Skeletal muscle satellite cell (primary cell): Measurements from ENCODE around the gene URGCP.
"Not testable (repeated sequence)": the region's sequence is repeated elsewhere in the genome, so short reads cannot be mapped to it uniquely, and the experiment has no call there.

Source experiments
- H3K27me3 ChIP-seq: 2 replicates; pipeline ENCODE4 v1.7.0; 2013; ENCODE audit warnings: low read length; ENCODE audit not compliant: control insufficient read depth, insufficient read depth
- H3K36me3 ChIP-seq: 2 replicates; pipeline ENCODE4 v1.7.0; 2013; ENCODE audit warnings: mild to moderate bottlenecking, control low read depth, low read length; ENCODE audit not compliant: insufficient read depth
- H3K4me1 ChIP-seq: 2 replicates; pipeline ENCODE4 v1.7.0; 2013; ENCODE audit warnings: low read length; ENCODE audit not compliant: control insufficient read depth, insufficient read depth
- H3K4me2 ChIP-seq: 2 replicates; pipeline ENCODE4 v1.7.0; 2013; ENCODE audit warnings: mild to moderate bottlenecking, low read length
- H3K4me3 ChIP-seq: 2 replicates; pipeline ENCODE4 v1.7.0; 2013; ENCODE audit warnings: low read length
- H3K9ac ChIP-seq: 2 replicates; pipeline ENCODE4 v1.7.0; 2013; ENCODE audit warnings: mild to moderate bottlenecking, low read depth, low read length, moderate library complexity
- H3K9me3 ChIP-seq: replicated peaks from 2 replicates; pipeline ENCODE4 v1.7.0; 2013; ENCODE audit warnings: mild to moderate bottlenecking, control low read depth, low read length

URGCP gene

DNA sequence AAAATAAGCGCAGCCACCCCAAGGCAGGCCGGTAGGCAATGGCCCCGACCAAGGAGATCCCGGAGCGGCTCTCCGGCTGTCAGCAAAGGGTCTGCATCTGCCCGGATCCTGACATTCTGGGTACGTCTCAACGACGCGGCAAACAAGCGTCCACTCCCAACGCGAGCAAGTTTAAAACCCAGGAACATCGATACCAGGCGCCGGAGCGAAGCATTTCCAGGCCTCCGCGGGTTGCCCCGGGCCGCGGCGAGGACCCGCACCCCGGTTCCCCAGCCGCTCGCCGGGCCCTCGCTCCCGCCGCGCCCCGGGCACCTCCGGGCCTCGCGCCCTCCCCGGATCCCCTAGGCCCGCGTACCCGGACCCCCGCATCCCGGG, 453 bp downstream of the URGCP start:
- Histone ChIP-seq H3K9me3 (no peaks in the 10 kb centered on the region), H3K36me3 (no peaks in the 10 kb centered on the region), H3K4me1 (peaks cover 24% of the 10 kb centered on the region), H3K27me3 (no peaks in the 10 kb centered on the region), H3K4me2 (peak overlapping the region; percentile 93), H3K9ac (peak overlapping the region; percentile 93), H3K4me3 (peak overlapping the region; percentile 96)

DNA sequence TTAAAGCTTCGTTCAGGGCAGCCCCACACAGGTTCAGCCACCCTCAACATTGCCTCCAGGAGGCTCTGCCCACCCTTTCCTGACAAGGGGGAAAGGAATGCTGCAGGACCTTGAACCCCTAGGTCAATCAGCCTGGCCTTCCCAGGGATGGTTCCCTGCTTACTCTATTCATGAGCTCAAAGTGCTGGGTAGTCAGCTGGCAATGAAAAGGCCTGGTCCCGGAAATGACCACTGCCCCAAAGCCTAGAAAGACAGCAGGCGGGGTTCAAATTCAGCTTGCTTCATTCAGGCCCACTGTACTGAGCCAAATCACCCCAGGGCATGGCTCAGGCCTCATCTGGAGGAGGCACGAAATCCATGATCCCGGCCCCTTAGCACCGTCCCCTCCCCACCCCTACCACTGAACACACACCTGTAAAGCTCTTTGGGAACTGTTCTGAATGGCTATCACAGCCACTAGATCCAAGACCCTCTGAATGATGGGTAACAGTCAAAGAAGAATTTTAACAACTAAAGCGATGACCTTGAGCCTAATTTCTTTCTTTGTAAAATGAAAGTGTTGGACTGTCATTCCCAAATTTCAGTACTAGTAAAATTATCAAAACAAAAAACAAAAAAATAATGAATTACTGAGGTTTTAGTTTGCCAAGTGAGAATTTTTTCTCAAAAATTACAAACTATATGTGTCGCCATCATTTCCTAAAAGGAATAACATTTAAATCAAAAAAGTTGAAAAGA, 1.0 kb downstream of the URGCP start:
- H3K4me3 ChIP-seq: peak overlapping the region; percentile 96
- H3K9ac ChIP-seq: peak overlapping the region; percentile 93
- peak overlapping the region; percentile 93 for H3K4me2 ChIP-seq
- H3K27me3 ChIP-seq: no peaks in the 10 kb centered on the region
- H3K36me3 ChIP-seq: no peaks in the 10 kb centered on the region
- H3K4me1 ChIP-seq: peaks cover 24% of the 10 kb centered on the region
- H3K9me3 ChIP-seq: no peaks in the 10 kb centered on the region

DNA sequence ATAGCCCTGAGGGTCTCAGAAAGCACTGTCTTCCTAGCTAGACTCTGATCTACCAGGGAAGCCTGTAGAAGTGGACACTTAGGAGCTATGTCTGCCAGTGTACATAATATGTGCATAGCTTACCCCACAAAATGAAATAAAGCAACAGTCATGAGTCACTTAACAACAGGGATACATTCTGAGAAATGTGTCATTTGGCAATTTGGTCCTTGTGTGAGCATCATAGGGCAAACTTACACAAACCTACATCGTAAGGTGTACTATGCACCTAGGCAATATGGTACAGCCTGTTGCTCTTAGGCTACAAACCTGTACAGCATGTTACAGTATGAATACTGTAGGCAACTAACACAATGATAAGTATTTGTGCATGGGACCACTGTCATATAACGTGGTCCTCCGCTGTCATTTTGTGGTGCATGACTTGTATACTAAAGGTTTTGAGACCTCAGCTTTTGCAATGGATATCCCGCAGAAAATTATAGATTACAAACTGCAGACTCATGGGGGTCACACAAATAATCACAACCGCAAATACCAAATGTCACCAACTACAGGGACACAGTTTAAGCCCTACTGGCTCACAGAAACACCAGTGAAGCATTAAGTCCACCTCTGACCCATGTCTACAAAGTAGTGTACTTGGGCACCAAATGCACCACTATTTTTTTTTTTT, 1.7 kb downstream of the URGCP start:
- H3K27me3 ChIP-seq: no peaks in the 10 kb centered on the region

DNA sequence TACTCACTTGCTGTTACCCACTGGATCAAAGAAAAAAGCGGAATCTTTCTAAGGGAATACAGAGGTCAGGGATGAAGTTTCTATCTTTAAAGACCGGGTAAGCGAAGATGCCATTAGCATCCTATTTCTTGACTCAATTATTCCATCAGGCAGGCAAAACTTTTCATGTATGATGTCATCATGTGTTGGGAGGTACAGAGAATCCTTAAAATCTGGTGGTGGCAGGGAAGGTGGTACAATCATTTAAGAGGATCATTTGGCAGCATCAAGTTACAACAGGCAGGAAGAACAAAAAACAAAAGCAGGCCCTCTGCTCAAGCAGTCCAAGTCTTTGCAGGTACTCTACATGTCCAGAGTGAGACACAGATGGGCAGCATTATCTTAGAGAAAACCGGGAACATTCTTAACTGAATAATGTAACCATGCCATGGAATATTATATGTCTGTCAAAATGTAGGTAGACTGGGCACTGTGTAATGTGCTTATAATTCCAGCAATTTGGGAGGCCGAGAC, 3.8 kb downstream of the URGCP start:
- H3K9ac ChIP-seq: no peak overlapping the region
- no peaks in the 10 kb centered on the region for H3K27me3 ChIP-seq
- H3K36me3 ChIP-seq: no peaks in the 10 kb centered on the region
- H3K4me2 ChIP-seq: no peak overlapping the region
- no peak overlapping the region for H3K4me3 ChIP-seq
- H3K4me1 ChIP-seq: peaks cover 24% of the 10 kb centered on the region
- H3K9me3 ChIP-seq: no peaks in the 10 kb centered on the region

More for the DNA sequence above, 1.7 kb downstream of the URGCP start:
- H3K4me2 ChIP-seq: peak overlapping the region; percentile 93
- peaks cover 24% of the 10 kb centered on the region for H3K4me1 ChIP-seq
- H3K4me3 ChIP-seq: peak overlapping the region; percentile 96
- H3K9me3 ChIP-seq: no peaks in the 10 kb centered on the region
- no peak overlapping the region for H3K9ac ChIP-seq
- no peaks in the 10 kb centered on the region for H3K36me3 ChIP-seq

DNA sequence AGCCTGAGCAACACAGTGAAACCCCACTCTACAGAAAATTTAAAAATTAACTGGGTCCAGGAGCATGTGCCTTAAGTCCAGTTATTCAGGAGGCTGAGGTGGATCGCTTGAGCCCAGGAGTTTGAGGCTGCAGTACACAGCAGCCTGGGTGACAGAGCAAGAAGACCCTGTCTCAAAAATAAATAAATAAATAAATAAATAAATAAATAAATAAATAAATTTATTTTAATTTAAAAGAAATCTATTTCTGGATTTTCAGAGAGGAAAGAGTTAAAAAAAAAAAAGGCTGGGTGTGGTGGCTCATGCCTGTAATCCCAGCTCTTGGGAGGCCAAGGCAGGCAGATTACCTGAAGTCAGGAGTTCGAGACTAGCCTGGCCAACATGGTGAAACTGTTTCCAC, 7.8 kb downstream of the URGCP start:
- not testable (repeated sequence) for H3K4me1 ChIP-seq, H3K4me3 ChIP-seq, H3K36me3 ChIP-seq, H3K9ac ChIP-seq, H3K4me2 ChIP-seq, H3K9me3 ChIP-seq, H3K27me3 ChIP-seq

DNA sequence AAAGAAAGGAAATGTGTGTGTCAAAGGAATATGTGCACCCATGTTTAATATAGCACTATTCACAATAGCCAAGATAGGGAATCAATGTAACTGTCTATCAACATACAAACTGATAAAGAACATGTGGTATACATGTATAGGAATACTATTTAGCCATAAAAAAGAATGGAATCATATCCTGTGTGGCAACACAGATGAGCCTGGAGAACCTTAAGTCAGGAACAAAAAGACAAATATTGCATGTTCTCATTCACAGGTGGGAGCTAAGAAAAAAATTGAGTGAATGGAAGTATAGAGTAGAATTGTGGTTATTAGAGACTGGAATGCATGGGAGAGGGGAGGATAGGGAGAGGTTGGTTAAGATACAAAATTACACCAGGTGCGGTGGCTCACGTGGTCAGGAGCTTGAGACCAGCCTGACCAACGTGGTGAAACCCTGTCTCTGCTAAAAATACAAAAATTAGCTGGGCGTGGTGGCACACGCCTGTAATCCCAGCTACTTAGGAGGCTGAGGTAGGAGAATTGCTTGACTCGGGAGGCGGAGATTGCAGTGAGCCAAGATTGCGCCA, 10.5 kb downstream of the URGCP start:
- Histone ChIP-seq H3K36me3 (peaks cover 2% of the 10 kb centered on the region), H3K9me3 (no peaks in the 10 kb centered on the region), H3K9ac (no peak overlapping the region), H3K27me3 (no peaks in the 10 kb centered on the region), H3K4me2 (no peak overlapping the region), H3K4me3 (no peak overlapping the region), H3K4me1 (no peaks in the 10 kb centered on the region)

DNA sequence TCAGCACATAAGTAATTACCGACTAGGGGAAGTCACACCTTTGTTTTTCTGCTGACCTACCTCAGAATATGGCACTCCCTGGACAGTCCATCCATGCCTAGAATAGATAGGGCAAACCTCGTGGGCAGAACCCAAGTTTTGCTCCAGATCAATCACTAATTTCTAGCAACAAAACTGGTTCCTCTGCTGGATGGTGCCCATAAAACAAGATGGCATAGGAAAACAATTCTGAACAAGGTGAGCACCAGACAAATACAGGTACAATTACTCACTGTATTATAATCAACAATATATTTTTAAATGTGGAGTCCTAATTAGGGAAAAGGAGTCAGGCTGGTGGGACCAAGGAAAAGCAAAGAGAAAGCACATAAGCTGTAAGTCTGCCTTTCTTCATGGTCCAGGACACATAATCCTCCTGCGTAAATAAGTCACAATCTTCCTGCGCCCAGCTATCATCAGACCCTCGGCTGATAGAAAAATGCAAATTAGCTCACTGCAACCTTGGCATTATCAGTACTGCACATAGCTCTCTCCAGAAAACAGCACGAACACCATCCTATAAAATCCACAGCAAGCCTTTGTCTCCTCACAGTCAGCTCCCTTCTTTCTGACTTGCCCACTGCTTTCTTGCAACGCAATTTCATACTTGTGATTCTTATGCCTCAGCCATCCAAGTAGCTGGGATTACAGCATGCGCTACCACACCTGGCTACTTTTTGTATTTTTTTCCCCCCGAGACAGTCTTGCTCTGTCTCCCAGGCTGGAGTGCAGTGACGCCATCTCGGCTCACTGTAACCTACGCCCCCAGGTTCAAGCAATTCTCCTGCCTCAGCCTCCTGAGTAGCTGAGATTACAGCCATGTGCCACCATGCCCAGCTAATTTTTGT, 15.1 kb downstream of the URGCP start:
- Histone ChIP-seq H3K4me1 (peaks cover 9% of the 10 kb centered on the region), H3K4me2 (no peak overlapping the region), H3K36me3 (peaks cover 2% of the 10 kb centered on the region), H3K4me3 (no peak overlapping the region), H3K27me3 (no peaks in the 10 kb centered on the region), H3K9me3 (no peaks in the 10 kb centered on the region), H3K9ac (no peak overlapping the region)

DNA sequence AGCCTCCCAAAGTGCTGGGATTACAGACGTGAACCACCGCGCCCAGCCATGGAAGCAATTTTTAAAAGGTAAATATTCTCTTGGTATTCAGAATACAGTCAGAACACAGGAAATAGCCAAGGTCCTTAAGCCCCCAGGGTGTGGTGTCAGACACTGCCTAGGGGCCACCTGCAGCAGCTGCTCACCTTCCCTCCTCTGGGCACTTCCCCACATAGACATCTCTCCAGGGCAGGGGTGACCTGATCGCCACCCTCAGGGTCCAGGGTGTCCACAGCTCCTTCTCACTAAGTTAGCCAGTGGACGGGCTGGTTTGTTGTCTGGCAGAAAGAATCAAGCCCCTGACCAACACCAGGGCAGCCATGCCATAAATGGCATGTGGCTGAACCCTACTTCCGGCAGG, 15.9 kb downstream of the URGCP start:
- H3K27me3 ChIP-seq: no peaks in the 10 kb centered on the region
- peaks cover 9% of the 10 kb centered on the region for H3K4me1 ChIP-seq
- H3K36me3 ChIP-seq: peaks cover 8% of the 10 kb centered on the region
- H3K9ac ChIP-seq: no peak overlapping the region
- no peak overlapping the region for H3K4me2 ChIP-seq
- no peak overlapping the region for H3K4me3 ChIP-seq
- H3K9me3 ChIP-seq: no peaks in the 10 kb centered on the region

DNA sequence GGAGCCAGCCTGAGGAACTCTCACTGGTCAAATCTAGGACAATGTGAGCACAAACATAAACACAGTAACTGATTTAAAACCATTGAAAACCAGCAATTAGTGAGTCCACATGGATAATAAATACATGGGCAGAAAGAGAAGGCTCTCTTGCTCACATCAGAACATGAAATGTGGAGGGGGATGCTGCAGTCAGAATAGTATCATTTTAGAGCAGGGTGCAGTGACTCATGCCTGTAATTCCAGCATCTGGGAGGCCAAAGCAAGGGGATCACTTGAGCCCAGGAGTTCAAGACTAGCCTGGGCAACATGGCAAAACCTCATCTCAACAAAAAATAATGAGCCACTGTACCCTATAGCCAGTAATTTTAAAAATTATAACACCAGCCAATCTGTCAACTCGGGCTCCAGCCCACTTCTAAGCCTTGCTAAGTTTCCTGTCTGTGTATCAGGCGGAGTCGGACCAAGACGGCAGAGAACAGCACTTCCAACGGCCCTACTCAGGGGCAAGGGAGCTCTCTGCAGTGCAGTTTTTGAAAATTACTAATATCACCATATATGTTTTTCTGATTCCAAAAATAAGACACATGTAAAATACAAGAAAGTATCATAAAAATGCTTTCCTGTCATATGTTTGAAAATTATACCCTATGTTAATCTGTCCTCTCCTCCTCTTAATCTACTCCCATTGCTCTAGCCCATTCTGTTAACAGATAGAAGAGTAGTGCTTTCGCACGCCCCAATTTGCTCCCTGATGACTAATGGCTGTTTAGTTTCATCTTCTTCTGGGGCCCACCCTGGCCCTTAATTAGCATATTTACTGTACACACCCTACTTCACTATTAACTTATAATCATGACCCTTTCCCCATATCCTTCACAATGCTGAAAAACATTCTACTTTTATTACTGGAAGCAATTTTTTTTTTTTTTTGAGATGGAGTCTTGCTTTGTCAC, 17.1 kb downstream of the URGCP start:
- Histone ChIP-seq H3K9me3 (no peaks in the 10 kb centered on the region), H3K36me3 (peaks cover 16% of the 10 kb centered on the region), H3K9ac (no peak overlapping the region), H3K4me1 (peaks cover 9% of the 10 kb centered on the region), H3K27me3 (no peaks in the 10 kb centered on the region), H3K4me2 (no peak overlapping the region), H3K4me3 (no peak overlapping the region)

DNA sequence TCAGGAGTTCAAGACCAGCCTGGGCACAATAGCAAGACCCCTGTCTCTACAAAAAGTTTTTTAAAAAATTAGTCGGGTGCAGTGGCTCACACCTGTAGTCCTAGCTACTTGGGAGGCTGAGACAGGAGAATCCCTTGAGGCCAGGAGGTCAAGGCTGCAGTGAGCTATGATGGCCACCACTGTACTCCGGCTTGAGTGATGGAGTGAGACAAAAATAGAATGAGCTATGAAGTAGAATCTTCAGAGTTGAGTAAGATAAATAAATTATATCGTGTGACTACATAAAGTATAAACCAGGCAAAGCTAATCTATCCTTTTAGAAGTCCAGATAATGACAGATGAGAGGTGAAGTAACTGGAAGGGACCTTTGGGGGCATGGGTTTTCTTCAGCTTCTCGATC, 21.8 kb downstream of the URGCP start:
- H3K4me2 ChIP-seq: no peak overlapping the region
- no peaks in the 10 kb centered on the region for H3K27me3 ChIP-seq
- peaks cover 42% of the 10 kb centered on the region for H3K36me3 ChIP-seq
- peaks cover 34% of the 10 kb centered on the region for H3K4me1 ChIP-seq
- no peaks in the 10 kb centered on the region for H3K9me3 ChIP-seq
- H3K9ac ChIP-seq: no peak overlapping the region
- H3K4me3 ChIP-seq: no peak overlapping the region
